Femur (tissue), 1 donor: ENCODE results near the gene KIF27.

ENCODE experiments used
- DNase-seq: peaks from one replicate; pipeline ENCODE4 v3.0.0-alpha.2; 2017

Gene KIF27

GRCh38 chr9:83800236-83801033, 120.8 kb downstream of the KIF27 start:
- no peak for DNase-seq

- DNase-seq, result no peak
Measured at GRCh38 chr9:83794051-83794450, 127.2 kb downstream of the KIF27 start.

- no peak for DNase-seq
Measured at GRCh38 chr9:83792746-83793145, 128.5 kb downstream of the KIF27 start.
